Measurements from ENCODE around the gene PCSK4. TPM values are rescaled to one million over a fixed set of nuclear protein-coding genes. Genes with fewer than 3 reads are reported as not detected.

Gene PCSK4
- total RNA-seq, 1 donor from 2014 or later: 1.5 TPM

GRCh38 chr19:1434577-1435060 lies 55.5 kb downstream of the PCSK4 start:
- no peak for DNase-seq (ENCODE audit: low spot score in 2 of 2)
- Histone ChIP-seq H3K27ac (no peak overlapping the region), H3K27me3 (no peaks in the 10 kb centered on the region), H3K9me3 (no peaks in the 10 kb centered on the region), H3K4me1 (peaks cover 8% of the 10 kb centered on the region in 2 donors), H3K4me3 (no peak overlapping the region), H3K36me3 (peaks cover 53 to 66% of the 10 kb centered on the region in 2 donors)
- intact Hi-C loops (cut with DNase I): loop anchor here (5.0 kb wide), 1 partner anchor 78 kb away; the partner anchor contains the start of gene ADAMTSL5
- TF ChIP-seq CTCF (IDR thresholded peaks at IDR 0.05): no peak

GRCh38 chr19:1434040-1434366 lies 56.1 kb downstream of the PCSK4 start:
- no peak for DNase-seq (ENCODE audit: low spot score in 2 of 2)
- Histone ChIP-seq H3K9me3 (no peaks in the 10 kb centered on the region), H3K27ac (no peak overlapping the region), H3K4me1 (peaks cover 1 to 2% of the 10 kb centered on the region in 2 donors), H3K36me3 (peaks cover 55 to 67% of the 10 kb centered on the region in 2 donors), H3K27me3 (no peaks in the 10 kb centered on the region), H3K4me3 (no peak overlapping the region)
- intact Hi-C loops (cut with DNase I): no loop called here
- TF ChIP-seq CTCF (IDR thresholded peaks at IDR 0.05): no peak

- no peaks in the 10 kb centered on the region for H3K27me3 ChIP-seq
- H3K4me1 ChIP-seq: no peaks in the 10 kb centered on the region
- intact Hi-C loops (cut with DNase I): no loop called here
- H3K36me3 ChIP-seq: peaks cover 58 to 73% of the 10 kb centered on the region in 2 donors
- TF ChIP-seq CTCF (IDR thresholded peaks at IDR 0.05): no peak
- no peak overlapping the region for H3K4me3 ChIP-seq
- no peaks in the 10 kb centered on the region for H3K9me3 ChIP-seq
- no peak for DNase-seq (ENCODE audit: low spot score in 2 of 2)
- no peak overlapping the region for H3K27ac ChIP-seq
Observed at GRCh38 chr19:1433119-1434039, 56.8 kb downstream of the PCSK4 start.

- no peaks in the 10 kb centered on the region for H3K27me3 ChIP-seq
- H3K9me3 ChIP-seq: no peaks in the 10 kb centered on the region
- no peaks in the 10 kb centered on the region for H3K4me1 ChIP-seq
- H3K36me3 ChIP-seq: peaks cover 58 to 82% of the 10 kb centered on the region in 2 donors
- no peak for DNase-seq (ENCODE audit: low spot score in 2 of 2)
- intact Hi-C loops (cut with DNase I): no loop called here
- no peak for TF ChIP-seq CTCF (IDR thresholded peaks at IDR 0.05)
- no peak overlapping the region for H3K27ac ChIP-seq
- H3K4me3 ChIP-seq: no peak overlapping the region
Observed at GRCh38 chr19:1432507-1432887, 57.7 kb downstream of the PCSK4 start.

GRCh38 chr19:1431759-1432506 lies 58.2 kb downstream of the PCSK4 start:
- no peaks in the 10 kb centered on the region for H3K4me1 ChIP-seq
- no peaks in the 10 kb centered on the region for H3K9me3 ChIP-seq
- DNase-seq (ENCODE audit: low spot score in 2 of 2): no peak
- H3K36me3 ChIP-seq: peaks cover 63 to 88% of the 10 kb centered on the region in 2 donors
- intact Hi-C loops (cut with DNase I): no loop called here
- TF ChIP-seq CTCF (IDR thresholded peaks at IDR 0.05): no peak
- H3K4me3 ChIP-seq: no peak overlapping the region
- H3K27ac ChIP-seq: no peak overlapping the region
- no peaks in the 10 kb centered on the region for H3K27me3 ChIP-seq

Other genes with a start within 250 kb of the PCSK4 start
- gene ATP5F1D, start 248.6 kb downstream of the PCSK4 start, total RNA-seq: 232 TPM
- gene MIDN, start 241.8 kb downstream of the PCSK4 start, total RNA-seq: 307 TPM
- gene CIRBP, start 221.0 kb downstream of the PCSK4 start, total RNA-seq: 442 TPM
- 156 TPM for gene FAM174C, start 214.8 kb downstream of the PCSK4 start, total RNA-seq
- not detected for gene EFNA2, start 204.5 kb downstream of the PCSK4 start, total RNA-seq
- 216 TPM for gene NDUFS7, start 106.4 kb downstream of the PCSK4 start, total RNA-seq
- 56.4 TPM for gene GAMT, start 88.8 kb downstream of the PCSK4 start, total RNA-seq
- 15.8 TPM for gene DAZAP1, start 82.8 kb downstream of the PCSK4 start, total RNA-seq
- 3,111 TPM for gene RPS15, start 52.0 kb downstream of the PCSK4 start, total RNA-seq
- not detected for gene APC2, start 40.2 kb downstream of the PCSK4 start, total RNA-seq
- gene C19orf25, start 11.1 kb downstream of the PCSK4 start, total RNA-seq: 32.7 TPM
- 3.2 TPM for gene REEP6, start 831 bp upstream of the PCSK4 start, total RNA-seq
- gene ADAMTSL5, start 22.7 kb upstream of the PCSK4 start, total RNA-seq: 0.43 TPM
- gene PLK5, start 33.7 kb upstream of the PCSK4 start, total RNA-seq: not detected
- gene MEX3D, start 78.0 kb upstream of the PCSK4 start, total RNA-seq: 83.7 TPM
- 143 TPM for gene MBD3, start 102.5 kb upstream of the PCSK4 start, total RNA-seq
- 61.0 TPM for gene UQCR11, start 115.1 kb upstream of the PCSK4 start, total RNA-seq
- 209 TPM for gene TCF3, start 162.3 kb upstream of the PCSK4 start, total RNA-seq

All from ascending aorta (tissue), 2 donors.